ENCODE results near the gene TECRL.
A peak's percentile ranks its signal among the peaks of the same experiment; 100 is the strongest.

TECRL gene

GRCh38 chr4:64326507-64326906 is 82.7 kb downstream of the TECRL start:
- no peak for DNase-seq

- no peak for DNase-seq
These were observed 103.0 kb downstream of the TECRL start for GRCh38 chr4:64306255-64306565.

GRCh38 chr4:64305565-64306254 is 103.5 kb downstream of the TECRL start:
- DNase-seq: no peak

DNA sequence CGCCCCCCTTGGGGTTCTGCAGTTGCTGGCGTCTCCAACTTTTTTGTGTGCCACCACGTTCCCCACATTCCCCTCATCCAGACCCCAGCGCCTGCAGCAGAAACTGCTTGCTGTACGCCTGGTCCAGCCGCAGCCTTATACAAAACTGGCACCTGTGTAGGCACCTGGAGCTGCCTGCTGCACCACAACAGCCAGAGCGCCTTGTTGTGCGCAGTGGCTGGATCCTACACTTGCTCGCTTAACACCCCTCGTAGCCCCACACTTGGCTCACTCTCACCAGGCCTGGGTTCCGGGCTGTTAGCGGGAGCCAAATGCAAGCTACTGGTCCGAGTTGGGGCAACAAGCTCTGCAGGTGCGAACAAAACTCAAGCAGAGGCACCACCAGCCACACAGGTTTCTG is 136.8 kb downstream of the TECRL start:
- no peak for DNase-seq

DNA sequence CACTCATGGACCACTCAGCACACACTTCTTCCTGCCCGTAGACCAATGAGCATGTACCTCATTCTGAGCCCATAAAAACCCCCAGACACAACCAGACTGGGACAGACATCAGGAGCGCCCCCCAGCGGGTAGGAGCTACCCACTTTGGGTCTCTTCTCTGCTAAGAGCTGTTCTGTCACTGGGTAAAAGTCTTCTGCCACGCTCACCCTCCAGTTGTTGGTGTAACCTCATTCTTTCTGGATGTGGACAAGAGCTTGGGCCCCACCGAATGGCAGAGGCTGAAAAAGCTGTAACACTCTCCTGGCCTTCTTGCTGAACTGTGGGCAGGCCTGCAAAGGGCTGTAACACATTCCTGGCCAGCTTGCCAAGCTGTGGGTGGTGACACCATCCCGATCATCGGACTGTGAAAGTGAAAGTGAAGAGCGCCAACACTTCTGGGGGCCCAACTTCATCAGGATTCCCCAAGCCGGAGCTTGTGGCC is 137.6 kb downstream of the TECRL start:
- DNase-seq: peak; percentile 66

GRCh38 chr4:64266669-64267068 is 142.6 kb downstream of the TECRL start:
- DNase-seq: no peak

DNA sequence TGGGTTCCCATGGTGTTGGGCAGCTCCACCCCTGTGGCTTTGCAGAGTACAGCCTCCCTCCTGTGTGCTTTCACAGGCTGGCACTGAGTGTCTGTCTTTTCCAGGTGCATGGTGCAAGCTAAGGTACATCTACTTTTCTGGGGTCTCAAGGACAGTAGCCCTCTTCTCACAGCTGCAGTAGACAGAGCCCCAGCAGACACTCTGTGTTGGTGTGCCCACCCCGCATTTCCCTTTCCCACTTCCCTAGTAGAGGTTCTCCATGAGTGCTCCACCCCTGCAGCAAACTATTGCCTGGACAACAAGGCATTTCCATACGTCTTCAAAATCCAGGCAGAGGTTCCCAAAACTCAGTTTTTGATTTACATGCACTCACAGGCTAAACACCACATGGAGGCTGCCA is 143.0 kb downstream of the TECRL start:
- no peak for DNase-seq

DNA sequence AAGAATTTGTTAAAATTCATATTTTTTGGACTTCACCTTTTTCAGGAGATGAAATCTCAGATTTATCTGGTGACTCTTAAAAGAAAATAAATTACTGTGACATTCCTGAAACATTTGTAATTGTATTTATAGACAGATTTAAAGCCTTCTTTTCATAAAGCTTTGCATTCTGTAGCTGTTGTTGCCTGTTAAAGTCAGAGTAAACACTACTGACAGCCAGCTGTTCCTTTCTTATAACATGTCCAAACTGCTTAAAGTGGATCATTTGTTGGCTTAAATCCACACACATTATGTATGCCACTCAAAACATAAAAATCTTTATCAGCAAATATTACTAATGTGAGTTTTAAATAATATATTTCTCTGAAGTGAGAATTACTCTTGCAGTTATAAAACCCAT is 157.5 kb downstream of the TECRL start:
- no peak for DNase-seq

- no peak for DNase-seq
These were observed 158.8 kb downstream of the TECRL start for GRCh38 chr4:64250488-64250887.

GRCh38 chr4:64250061-64250460 is 159.2 kb downstream of the TECRL start:
- no peak for DNase-seq

DNA sequence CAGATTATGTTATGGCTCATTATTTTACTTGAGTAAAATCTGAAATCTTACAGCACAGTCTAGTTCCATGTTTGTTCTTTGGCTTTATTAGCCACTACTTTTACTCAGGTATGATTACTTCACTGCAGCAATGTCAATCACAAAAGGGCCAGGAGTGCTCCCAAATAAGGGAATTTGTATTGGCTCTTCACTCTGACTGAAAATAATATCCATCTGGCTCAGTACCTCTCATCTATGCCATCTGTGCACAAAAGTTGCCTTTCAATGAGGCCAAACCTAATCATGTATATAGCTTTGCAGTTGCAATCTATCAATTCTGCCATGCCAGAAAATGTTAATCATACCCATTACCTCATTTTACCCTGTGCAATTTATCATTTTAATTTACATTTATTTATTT is 161.1 kb downstream of the TECRL start:
- no peak for DNase-seq

DNA sequence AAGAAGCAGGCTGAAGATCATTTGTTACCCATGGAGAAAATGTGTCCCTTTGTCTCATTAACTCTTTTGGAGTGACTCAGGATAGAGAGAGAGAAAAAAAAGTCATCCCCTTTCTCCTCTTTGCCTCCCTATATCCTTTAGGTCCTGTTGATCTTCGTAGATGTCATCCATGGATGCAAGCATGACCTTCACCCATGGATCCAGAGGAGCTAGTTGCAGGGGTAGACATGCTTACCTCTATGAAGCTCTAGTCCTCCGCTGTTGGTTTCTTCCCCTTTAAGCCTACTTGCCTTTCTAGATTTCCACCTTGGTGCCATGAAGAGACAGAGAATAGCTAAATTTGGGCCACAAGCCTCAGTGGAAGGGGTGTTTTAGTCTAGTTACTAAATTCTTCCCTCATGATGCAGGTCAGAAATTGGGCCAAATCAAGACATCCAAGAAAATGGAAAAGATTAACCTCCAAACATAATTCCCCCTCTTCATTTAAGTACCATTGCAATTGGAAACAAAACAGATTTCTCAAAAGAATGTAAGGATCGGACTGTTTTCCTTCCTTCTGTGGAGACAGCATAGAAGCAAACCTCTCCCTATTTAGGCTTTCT is 178.4 kb downstream of the TECRL start:
- DNase-seq: no peak

All from KG1 (cell line).